Thoracic aorta (tissue), 2 donors: ENCODE results near the gene KCNQ4. TPM values are rescaled to one million over a fixed set of nuclear protein-coding genes. Genes with fewer than 3 reads are reported as not detected.
A peak's percentile ranks its signal among the peaks of the same experiment; 100 is the strongest.

Experiments used
- ATAC-seq: fragments of 150-250 bp; one replicate; pipeline ENCODE4 v1.8.0; 2017; ENCODE audit warnings: low read depth; ENCODE audit not compliant: insufficient number of reproducible peaks, low FRiP score
- DNase-seq: peaks from one replicate; pipeline ENCODE4 v3.0.0-alpha.2; 2020; ENCODE audit warnings: low spot score
- H3K27ac ChIP-seq, 2 donors: fragments of 200-600 bp; sonication (generic); 1 replicate in 1 of 2; 2 replicates in 1 of 2; pipeline ENCODE4 v1.5.1; 2016; ENCODE audit warnings: mild to moderate bottlenecking in 2 of 2, moderate library complexity in 2 of 2
- H3K27me3 ChIP-seq: fragments of 200-600 bp; sonication (generic); replicated peaks from 2 replicates; pipeline ENCODE4 v1.6.0; 2016; ENCODE audit warnings: mild to moderate bottlenecking; ENCODE audit not compliant: insufficient read depth
- H3K36me3 ChIP-seq: fragments of 200-600 bp; sonication (generic); one replicate; pipeline ENCODE4 v1.5.1; 2016
- H3K4me1 ChIP-seq, 2 donors: fragments of 200-600 bp; sonication (generic); 1 replicate in 1 of 2; 2 replicates in 1 of 2; pipeline versions ENCODE4 v1.5.1 to v1.6.0; 2016; ENCODE audit warnings: low read depth in 2 of 2, mild to moderate bottlenecking in 1 of 2; ENCODE audit not compliant: control insufficient read depth in 1 of 2
- H3K4me3 ChIP-seq: fragments of 200-600 bp; sonication (generic); 2 replicates; pipeline ENCODE4 v1.5.1; 2016; ENCODE audit warnings: mild to moderate bottlenecking
- H3K9me3 ChIP-seq: fragments of 200-600 bp; sonication (generic); 2 replicates; pipeline ENCODE4 v1.5.1; 2016
- CTCF ChIP-seq: fragments of 200-600 bp; sonication (generic); IDR thresholded peaks from one replicate; pipeline ENCODE4 v1.5.1; 2019; ENCODE audit warnings: antibody characterized with exemption
- total RNA-seq, 2 donors: library from RNA; depleted of rRNA; stranded (reverse); fragments of >200 nt; gene quantifications; one replicate each; pipeline versions ENCODE4 v1.1.0 to v1.2.3, GENCODE V29; 2016

KCNQ4 gene
- total RNA-seq, 2 donors from 2014 or later, result 5.7 to 11.5 TPM

GRCh38 chr1:40788561-40789341 is 5.2 kb downstream of the KCNQ4 start:
- H3K4me1 ChIP-seq, result peaks cover 13 to 64% of the 10 kb centered on the region in 2 donors
- H3K36me3 ChIP-seq, result no peaks in the 10 kb centered on the region
- no peak for TF ChIP-seq CTCF
- DNase-seq, result no peak
- ATAC-seq, result no peak
- H3K27ac ChIP-seq, result no peak overlapping the region
- no peak overlapping the region for H3K4me3 ChIP-seq
- no peaks in the 10 kb centered on the region for H3K27me3 ChIP-seq
- H3K9me3 ChIP-seq, result no peaks in the 10 kb centered on the region

DNA sequence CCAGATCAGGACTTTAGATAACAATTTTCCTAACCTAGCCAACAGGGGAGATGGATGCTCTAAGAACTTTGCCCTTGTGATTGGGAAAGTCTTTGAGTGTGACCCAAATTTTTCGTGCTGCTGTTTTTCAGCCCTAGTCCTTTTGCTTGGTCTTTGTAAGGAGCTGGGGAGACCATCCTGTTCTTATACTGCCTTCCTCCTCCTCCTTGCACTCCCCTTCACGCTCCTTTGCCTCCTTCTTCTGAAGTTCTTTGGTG is 5.7 kb downstream of the KCNQ4 start:
- DNase-seq (no peak), ATAC-seq (no peak)
- Histone ChIP-seq H3K27ac (peak overlapping the region in 1 of 2 donors; percentile 5), H3K27me3 (no peaks in the 10 kb centered on the region), H3K9me3 (no peaks in the 10 kb centered on the region), H3K36me3 (no peaks in the 10 kb centered on the region), H3K4me1 (peaks cover 13 to 63% of the 10 kb centered on the region in 2 donors), H3K4me3 (no peak overlapping the region)
- TF ChIP-seq CTCF, result no peak

DNA sequence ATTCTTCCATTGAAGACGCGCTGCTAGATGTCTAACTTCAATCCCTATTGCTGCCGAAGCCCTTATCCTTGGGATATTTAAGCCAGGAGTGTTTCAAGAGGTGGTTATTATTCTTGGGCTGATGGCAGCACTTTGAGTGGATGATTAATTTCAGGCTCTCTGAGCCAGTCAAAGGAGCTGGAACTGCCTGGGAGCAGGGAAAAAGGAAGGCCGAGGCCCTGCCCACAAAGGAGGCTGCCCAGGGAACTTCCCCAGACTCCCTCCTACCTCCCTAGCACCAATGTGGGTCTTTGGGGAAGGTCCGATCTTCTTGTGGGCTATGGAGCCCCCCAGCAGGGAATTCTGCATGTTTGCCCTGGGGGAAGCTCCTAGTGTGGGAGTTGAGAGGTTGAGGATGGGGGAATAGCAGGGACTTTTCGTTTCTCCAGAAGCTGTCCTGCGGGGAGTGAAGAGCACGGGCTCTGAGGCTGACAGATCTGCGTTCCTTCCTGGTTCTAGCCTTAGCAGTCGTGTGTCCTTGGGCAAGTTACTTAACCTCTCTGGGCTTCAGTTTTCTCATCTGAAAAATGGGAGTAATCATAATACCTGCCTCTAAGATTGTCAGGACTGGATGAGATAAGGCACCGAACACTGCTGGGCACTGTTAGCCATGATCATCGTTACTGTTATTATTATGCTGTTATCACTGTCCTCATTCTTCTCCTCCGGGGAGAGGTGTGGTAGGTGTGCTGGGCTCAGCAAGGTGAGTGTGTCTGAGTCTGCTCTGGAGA is 6.3 kb downstream of the KCNQ4 start:
- ATAC-seq (peak; percentile 64), DNase-seq (no peak)
- no peaks in the 10 kb centered on the region for H3K36me3 ChIP-seq
- H3K9me3 ChIP-seq, result no peaks in the 10 kb centered on the region
- no peak overlapping the region for H3K4me3 ChIP-seq
- no peak for TF ChIP-seq CTCF
- peak overlapping the region in 1 of 2 donors; percentile 5 for H3K27ac ChIP-seq
- no peaks in the 10 kb centered on the region for H3K27me3 ChIP-seq
- H3K4me1 ChIP-seq, result peaks cover 8 to 57% of the 10 kb centered on the region in 2 donors

GRCh38 chr1:40792036-40792435 is 8.4 kb downstream of the KCNQ4 start:
- no peaks in the 10 kb centered on the region for H3K27me3 ChIP-seq
- no peak for TF ChIP-seq CTCF
- H3K36me3 ChIP-seq, result no peaks in the 10 kb centered on the region
- peaks cover 10 to 59% of the 10 kb centered on the region in 2 donors for H3K4me1 ChIP-seq
- H3K4me3 ChIP-seq, result no peak overlapping the region
- no peak overlapping the region for H3K27ac ChIP-seq
- ATAC-seq (no peak), DNase-seq (no peak)
- H3K9me3 ChIP-seq, result no peaks in the 10 kb centered on the region

GRCh38 chr1:40793617-40794016 is 10.0 kb downstream of the KCNQ4 start:
- H3K27ac ChIP-seq, result no peak overlapping the region
- H3K4me3 ChIP-seq, result no peak overlapping the region
- no peak for TF ChIP-seq CTCF
- ATAC-seq (no peak), DNase-seq (no peak)
- no peaks in the 10 kb centered on the region for H3K27me3 ChIP-seq
- H3K36me3 ChIP-seq, result no peaks in the 10 kb centered on the region
- peaks cover 18 to 68% of the 10 kb centered on the region in 2 donors for H3K4me1 ChIP-seq
- no peaks in the 10 kb centered on the region for H3K9me3 ChIP-seq
